ENCODE measurements around the gene ACSS3. TPM values are rescaled to one million over a fixed set of nuclear protein-coding genes. Genes with fewer than 3 reads are reported as not detected.

Gene ACSS3
- total RNA-seq, 1 donor from 2014 or later: 15.7 TPM

DNA sequence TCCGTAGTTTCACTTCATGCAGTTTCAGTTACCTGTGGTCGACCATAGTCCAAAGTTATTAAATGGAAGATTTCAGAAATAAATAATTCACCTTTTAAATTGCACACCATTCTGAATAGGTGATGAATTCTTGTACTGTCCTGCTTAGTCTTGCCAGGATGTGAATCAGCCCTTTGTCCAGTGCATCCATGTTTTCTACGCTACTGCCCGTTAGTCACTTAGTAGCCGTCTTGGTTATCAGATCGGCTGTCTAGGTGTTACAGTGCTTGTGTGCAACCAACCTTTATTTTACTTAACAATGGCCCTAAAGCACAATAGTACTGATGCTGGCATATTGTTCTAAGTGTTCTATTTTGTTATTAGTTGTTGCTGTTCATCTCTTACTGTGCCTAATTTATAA lies 146.7 kb downstream of the ACSS3 start:
- DNase-seq (ENCODE audit: low read depth, low spot score): no peak
- no peaks in the 10 kb centered on the region for H3K27me3 Mint-ChIP-seq (ENCODE audit: low read depth)
- no peaks in the 10 kb centered on the region for H3K9me3 Mint-ChIP-seq
- H3K27ac Mint-ChIP-seq (ENCODE audit: unreplicated experiment): no peak overlapping the region
- H3K4me1 Mint-ChIP-seq: no peaks in the 10 kb centered on the region
- H3K4me3 Mint-ChIP-seq: no peak overlapping the region
- H3K36me3 Mint-ChIP-seq (ENCODE audit: low read depth): no peaks in the 10 kb centered on the region
- TF ChIP-seq, protein P1, sequence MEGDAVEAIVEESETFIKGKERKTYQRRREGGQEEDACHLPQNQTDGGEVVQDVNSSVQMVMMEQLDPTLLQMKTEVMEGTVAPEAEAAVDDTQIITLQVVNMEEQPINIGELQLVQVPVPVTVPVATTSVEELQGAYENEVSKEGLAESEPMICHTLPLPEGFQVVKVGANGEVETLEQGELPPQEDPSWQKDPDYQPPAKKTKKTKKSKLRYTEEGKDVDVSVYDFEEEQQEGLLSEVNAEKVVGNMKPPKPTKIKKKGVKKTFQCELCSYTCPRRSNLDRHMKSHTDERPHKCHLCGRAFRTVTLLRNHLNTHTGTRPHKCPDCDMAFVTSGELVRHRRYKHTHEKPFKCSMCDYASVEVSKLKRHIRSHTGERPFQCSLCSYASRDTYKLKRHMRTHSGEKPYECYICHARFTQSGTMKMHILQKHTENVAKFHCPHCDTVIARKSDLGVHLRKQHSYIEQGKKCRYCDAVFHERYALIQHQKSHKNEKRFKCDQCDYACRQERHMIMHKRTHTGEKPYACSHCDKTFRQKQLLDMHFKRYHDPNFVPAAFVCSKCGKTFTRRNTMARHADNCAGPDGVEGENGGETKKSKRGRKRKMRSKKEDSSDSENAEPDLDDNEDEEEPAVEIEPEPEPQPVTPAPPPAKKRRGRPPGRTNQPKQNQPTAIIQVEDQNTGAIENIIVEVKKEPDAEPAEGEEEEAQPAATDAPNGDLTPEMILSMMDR (conservative IDR thresholded peaks at IDR 0.05): no peak

GRCh38 chr12:81229759-81230158 lies 151.9 kb downstream of the ACSS3 start:
- Mint-ChIP-seq H3K9me3 (no peaks in the 10 kb centered on the region), H3K27me3 (ENCODE audit: low read depth) (no peaks in the 10 kb centered on the region), H3K27ac (ENCODE audit: unreplicated experiment) (no peak overlapping the region), H3K36me3 (ENCODE audit: low read depth) (no peaks in the 10 kb centered on the region), H3K4me1 (no peaks in the 10 kb centered on the region), H3K4me3 (no peak overlapping the region)
- TF ChIP-seq, protein P1 (conservative IDR thresholded peaks at IDR 0.05): no peak
- DNase-seq (ENCODE audit: low read depth, low spot score): no peak

GRCh38 chr12:81231574-81232368 lies 153.9 kb downstream of the ACSS3 start:
- Mint-ChIP-seq H3K9me3 (no peaks in the 10 kb centered on the region), H3K4me3 (no peak overlapping the region), H3K27me3 (ENCODE audit: low read depth) (no peaks in the 10 kb centered on the region), H3K36me3 (ENCODE audit: low read depth) (no peaks in the 10 kb centered on the region), H3K27ac (ENCODE audit: unreplicated experiment) (no peak overlapping the region), H3K4me1 (no peaks in the 10 kb centered on the region)
- DNase-seq (ENCODE audit: low read depth, low spot score): no peak
- TF ChIP-seq, protein P1 (conservative IDR thresholded peaks at IDR 0.05): no peak

- H3K4me3 Mint-ChIP-seq: no peak overlapping the region
- peaks cover 13% of the 10 kb centered on the region for H3K36me3 Mint-ChIP-seq (ENCODE audit: low read depth)
- peaks cover 4% of the 10 kb centered on the region for H3K9me3 Mint-ChIP-seq
- H3K4me1 Mint-ChIP-seq: peaks cover 10% of the 10 kb centered on the region
- no peak for DNase-seq (ENCODE audit: low read depth, low spot score)
- no peak overlapping the region for H3K27ac Mint-ChIP-seq (ENCODE audit: unreplicated experiment)
- TF ChIP-seq, protein P1 (conservative IDR thresholded peaks at IDR 0.05): no peak
- no peaks in the 10 kb centered on the region for H3K27me3 Mint-ChIP-seq (ENCODE audit: low read depth)
Measured at GRCh38 chr12:81245458-81245857, 167.6 kb downstream of the ACSS3 start.

GRCh38 chr12:81245907-81246570 lies 168.2 kb downstream of the ACSS3 start:
- no peaks in the 10 kb centered on the region for H3K27me3 Mint-ChIP-seq (ENCODE audit: low read depth)
- H3K4me3 Mint-ChIP-seq: no peak overlapping the region
- peaks cover 13% of the 10 kb centered on the region for H3K36me3 Mint-ChIP-seq (ENCODE audit: low read depth)
- H3K4me1 Mint-ChIP-seq: peaks cover 10% of the 10 kb centered on the region
- H3K9me3 Mint-ChIP-seq: peaks cover 4% of the 10 kb centered on the region
- DNase-seq (ENCODE audit: low read depth, low spot score): no peak
- TF ChIP-seq, protein P1 (conservative IDR thresholded peaks at IDR 0.05): no peak
- H3K27ac Mint-ChIP-seq (ENCODE audit: unreplicated experiment): no peak overlapping the region

Data from neural crest cell (in vitro differentiated cells).